Gastroesophageal sphincter (tissue), 3 donors: ENCODE measurements around the gene RNF150.

ENCODE experiments used
- EP300 ChIP-seq: sonication (generic); formaldehyde crosslinking; IDR thresholded peaks from one replicate; pipeline ENCODE4 v1.6.1; 2017; ENCODE audit warnings: antibody characterized with exemption, mild to moderate bottlenecking
- POLR2A ChIP-seq, 2 donors: fragments of 450-650 bp; IDR thresholded peaks; one replicate each; pipeline ENCODE4 v1.6.1; 2017; ENCODE audit warnings: antibody characterized with exemption in 2 of 2, mild to moderate bottlenecking in 2 of 2, moderate library complexity in 1 of 2
- POLR2AphosphoS5 ChIP-seq: sonication (generic); formaldehyde crosslinking; IDR thresholded peaks from one replicate; pipeline ENCODE4 v1.6.1; 2017; ENCODE audit warnings: antibody characterized with exemption
- TF ChIP-seq, protein P1 (sequence below), 4 experiments: fragments of 200-600 bp in 2 of 4; fragments of 450-650 bp in 2 of 4; sonication (generic) in 1 of 4; IDR thresholded peaks; one replicate each; pipeline ENCODE4 v1.5.1; 2017 to 2019; ENCODE audit warnings: antibody characterized with exemption in 4 of 4, mild to moderate bottlenecking in 2 of 4, moderate library complexity in 2 of 4

DNA sequence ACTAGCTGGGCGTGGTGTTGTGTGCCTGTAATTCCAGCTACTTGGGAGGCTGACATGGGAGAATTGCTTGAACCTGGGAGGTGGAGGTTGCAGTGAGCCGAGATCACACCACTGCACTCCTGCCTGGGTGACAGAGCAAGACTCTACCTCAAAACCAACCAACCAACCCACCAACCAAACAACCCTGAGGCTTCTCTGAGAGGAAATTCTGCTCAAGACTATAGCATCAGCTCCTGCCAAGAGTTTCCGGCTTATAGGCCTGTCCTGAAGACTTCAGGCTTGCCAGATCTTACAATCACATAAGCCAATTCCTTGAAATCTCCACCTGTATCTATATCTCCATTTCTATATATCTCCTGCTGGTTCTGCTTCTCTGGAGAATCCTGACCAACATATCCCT, 203.3 kb downstream of the RNF150 start:
- TF ChIP-seq, protein P1, sequence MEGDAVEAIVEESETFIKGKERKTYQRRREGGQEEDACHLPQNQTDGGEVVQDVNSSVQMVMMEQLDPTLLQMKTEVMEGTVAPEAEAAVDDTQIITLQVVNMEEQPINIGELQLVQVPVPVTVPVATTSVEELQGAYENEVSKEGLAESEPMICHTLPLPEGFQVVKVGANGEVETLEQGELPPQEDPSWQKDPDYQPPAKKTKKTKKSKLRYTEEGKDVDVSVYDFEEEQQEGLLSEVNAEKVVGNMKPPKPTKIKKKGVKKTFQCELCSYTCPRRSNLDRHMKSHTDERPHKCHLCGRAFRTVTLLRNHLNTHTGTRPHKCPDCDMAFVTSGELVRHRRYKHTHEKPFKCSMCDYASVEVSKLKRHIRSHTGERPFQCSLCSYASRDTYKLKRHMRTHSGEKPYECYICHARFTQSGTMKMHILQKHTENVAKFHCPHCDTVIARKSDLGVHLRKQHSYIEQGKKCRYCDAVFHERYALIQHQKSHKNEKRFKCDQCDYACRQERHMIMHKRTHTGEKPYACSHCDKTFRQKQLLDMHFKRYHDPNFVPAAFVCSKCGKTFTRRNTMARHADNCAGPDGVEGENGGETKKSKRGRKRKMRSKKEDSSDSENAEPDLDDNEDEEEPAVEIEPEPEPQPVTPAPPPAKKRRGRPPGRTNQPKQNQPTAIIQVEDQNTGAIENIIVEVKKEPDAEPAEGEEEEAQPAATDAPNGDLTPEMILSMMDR (IDR thresholded peaks at IDR 0.05), result no peak
- TF ChIP-seq POLR2AphosphoS5 (no peak), POLR2A (IDR thresholded peaks at IDR 0.05) (no peak), EP300 (no peak)
